Stomach (tissue), 9 donors: ENCODE data around the gene RASAL2. TPM values are rescaled to one million over a fixed set of nuclear protein-coding genes. Genes with fewer than 3 reads are reported as not detected.

Source experiments
- DNase-seq, 2 donors: peaks; one replicate each; pipeline versions ENCODE4 v3.0.0 to v3.0.0-alpha.2; 2013 to 2019
- H3K27ac ChIP-seq, 5 donors: fragments of 200-600 bp in 4 of 5; sonication (generic) in 4 of 5; one replicate each; pipeline ENCODE4 v1.5.1; 2013 to 2019; ENCODE audit warnings: mild to moderate bottlenecking in 1 of 5, moderate library complexity in 1 of 5
- H3K27me3 ChIP-seq, 3 donors: fragments of 200-600 bp; sonication (generic); one replicate each; pipeline ENCODE4 v1.5.1; 2017 to 2019; ENCODE audit warnings: mixed run types in 1 of 3
- H3K36me3 ChIP-seq, 4 donors: fragments of 200-600 bp; sonication (generic); 1 replicate in 3 of 4; 2 replicates in 1 of 4; pipeline ENCODE4 v1.5.1; 2016 to 2019
- H3K4me1 ChIP-seq, 4 donors: fragments of 200-600 bp; sonication (generic); one replicate each; pipeline ENCODE4 v1.5.1; 2016 to 2019
- H3K4me3 ChIP-seq, 4 donors: fragments of 200-600 bp; sonication (generic) in 3 of 4; one replicate each; pipeline ENCODE4 v1.5.1; 2016 to 2019; ENCODE audit warnings: mild to moderate bottlenecking in 1 of 4
- H3K9me3 ChIP-seq, 4 donors: fragments of 200-600 bp; sonication (generic); one replicate each; pipeline ENCODE4 v1.5.1; 2016 to 2019
- EP300 ChIP-seq: sonication (generic); formaldehyde crosslinking; IDR thresholded peaks from one replicate; pipeline ENCODE4 v1.6.1; 2017; ENCODE audit warnings: antibody characterized with exemption
- POLR2A ChIP-seq, 4 donors: fragments of 450-650 bp; IDR thresholded peaks; one replicate each; pipeline ENCODE4 v1.6.1; 2016; ENCODE audit warnings: antibody characterized with exemption in 4 of 4, control low read depth in 2 of 4, mild to moderate bottlenecking in 1 of 4, moderate library complexity in 1 of 4
- POLR2AphosphoS5 ChIP-seq, 3 donors: sonication (generic); formaldehyde crosslinking; IDR thresholded peaks; one replicate each; pipeline ENCODE4 v1.6.1; 2016; ENCODE audit warnings: antibody characterized with exemption in 3 of 3
- WGBS, 5 donors: extraction: QIAGEN DNeasy Blood & Tissue Kit in 3 of 5; methylation state at CpG; one replicate each; pipeline versions ENCODE4 v1.1.5 to v1.1.7; 2013 to 2018; 5-methylcytosine and 5-hydroxymethylcytosine counted together
- intact Hi-C: fragments of 100-400 bp; cut with DNase I; formaldehyde crosslinking; loops from one replicate; pipeline ENCODE4 v1.15.1; 2023; ENCODE audit warnings: low total_unique reads
- polyA plus RNA-seq, 3 donors: library from polyadenylated mRNA; stranded (reverse); fragments of 200-250 nt; gene quantifications; one replicate each; pipeline ENCODE4 v1.2.3, GENCODE V29; 2013
- small RNA-seq, 4 donors: library from RNA; depleted of rRNA; stranded (forward); fragments of <200 nt; gene quantifications; one replicate each; pipeline ENCODE3, GENCODE V24; 2016
- total RNA-seq, 5 donors: library from RNA; depleted of rRNA; stranded (reverse); fragments of >200 nt; gene quantifications; one replicate each; pipeline versions ENCODE4 v1.1.0 to v1.2.3, GENCODE V29; 2014 to 2016
- TF ChIP-seq, protein P1 (sequence below), 7 experiments: fragments of 450-650 bp in 4 of 7; fragments of 200-600 bp in 3 of 7; sonication (generic) in 3 of 7; IDR thresholded peaks; one replicate each; pipeline ENCODE4 v1.5.1; 2016 to 2019; ENCODE audit warnings: antibody characterized with exemption in 7 of 7, control low read depth in 2 of 7, mild to moderate bottlenecking in 1 of 7
- donor health status: healthy with polysubstance abuse.
- donor health status: Bipolar disorder and iron deficiency.
- donor health status: healthy.

The RASAL2 gene
- total and polyA plus RNA-seq, 8 donors, result 1.2 to 47.5 (median 14.3) TPM

- Histone ChIP-seq H3K4me1 (peaks cover 4 to 20% (median 11%) of the 10 kb centered on the region in 4 donors), H3K4me3 (no peak overlapping the region), H3K9me3 (no peaks in the 10 kb centered on the region), H3K27me3 (no peaks in the 10 kb centered on the region), H3K36me3 (no peaks in the 10 kb centered on the region), H3K27ac (no peak overlapping the region)
- intact Hi-C loops, result loop anchor here (5.0 kb wide), 1 partner anchor 470 kb away; no protein-coding TSS in a partner anchor
- 11 to 16% (median 13%) methylated on average over 13 of the region's 13 CpGs for WGBS, 5 donors
- TF ChIP-seq POLR2AphosphoS5 (IDR thresholded peaks at IDR 0.05) (peak in 1 of 3 donors; percentile 19), POLR2A (IDR thresholded peaks at IDR 0.05) (no peak), EP300 (no peak)
- TF ChIP-seq, protein P1, sequence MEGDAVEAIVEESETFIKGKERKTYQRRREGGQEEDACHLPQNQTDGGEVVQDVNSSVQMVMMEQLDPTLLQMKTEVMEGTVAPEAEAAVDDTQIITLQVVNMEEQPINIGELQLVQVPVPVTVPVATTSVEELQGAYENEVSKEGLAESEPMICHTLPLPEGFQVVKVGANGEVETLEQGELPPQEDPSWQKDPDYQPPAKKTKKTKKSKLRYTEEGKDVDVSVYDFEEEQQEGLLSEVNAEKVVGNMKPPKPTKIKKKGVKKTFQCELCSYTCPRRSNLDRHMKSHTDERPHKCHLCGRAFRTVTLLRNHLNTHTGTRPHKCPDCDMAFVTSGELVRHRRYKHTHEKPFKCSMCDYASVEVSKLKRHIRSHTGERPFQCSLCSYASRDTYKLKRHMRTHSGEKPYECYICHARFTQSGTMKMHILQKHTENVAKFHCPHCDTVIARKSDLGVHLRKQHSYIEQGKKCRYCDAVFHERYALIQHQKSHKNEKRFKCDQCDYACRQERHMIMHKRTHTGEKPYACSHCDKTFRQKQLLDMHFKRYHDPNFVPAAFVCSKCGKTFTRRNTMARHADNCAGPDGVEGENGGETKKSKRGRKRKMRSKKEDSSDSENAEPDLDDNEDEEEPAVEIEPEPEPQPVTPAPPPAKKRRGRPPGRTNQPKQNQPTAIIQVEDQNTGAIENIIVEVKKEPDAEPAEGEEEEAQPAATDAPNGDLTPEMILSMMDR (IDR thresholded peaks at IDR 0.05), result peak in 5 of 7 experiments; percentile 64 to 91 (median 85)
- peak; percentile 91 to 94 for DNase-seq
Observed at GRCh38 chr1:178532392-178532791, 438.5 kb downstream of the RASAL2 start.

DNA sequence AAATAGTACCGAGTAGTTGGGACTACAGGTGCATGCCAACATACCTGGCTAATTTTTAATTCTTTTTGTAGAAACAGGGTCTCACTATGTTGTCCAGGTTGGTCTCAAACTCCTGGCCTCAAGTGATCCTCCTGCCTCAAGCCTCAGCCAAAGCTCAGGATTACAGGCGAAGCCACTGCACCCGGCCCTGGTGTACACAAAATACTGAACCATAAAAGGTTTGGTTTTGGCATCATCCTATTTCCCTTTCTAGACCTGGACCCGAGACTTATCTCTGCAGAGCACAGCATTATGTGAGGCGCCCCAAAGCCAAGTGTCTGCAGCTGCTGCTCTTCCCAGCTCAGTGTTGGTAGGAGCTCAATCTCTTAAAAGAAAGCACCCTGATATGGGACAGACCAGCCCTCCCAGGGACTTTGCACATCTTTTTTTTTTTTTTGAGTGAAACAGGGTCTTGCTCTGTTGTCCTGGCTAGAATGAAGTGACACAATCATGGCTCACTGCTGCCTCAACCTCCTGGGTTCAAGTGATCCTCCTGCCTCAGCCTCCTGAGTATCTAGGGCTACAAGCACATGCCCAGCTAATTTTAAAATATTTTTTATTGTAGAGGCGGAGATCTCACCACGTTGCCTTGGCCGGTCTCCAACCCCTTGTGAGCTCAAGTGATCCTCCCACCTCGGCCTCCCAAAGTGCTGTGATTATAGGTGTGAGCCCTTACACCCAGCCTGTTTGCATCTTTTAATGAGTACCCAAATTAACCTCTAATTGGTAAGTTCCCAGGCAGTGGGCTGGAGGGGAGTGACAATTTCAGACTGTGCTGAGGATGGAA lies 439.4 kb downstream of the RASAL2 start:
- Histone ChIP-seq H3K27ac (no peak overlapping the region), H3K4me1 (peaks cover 6 to 28% (median 18%) of the 10 kb centered on the region in 4 donors), H3K27me3 (no peaks in the 10 kb centered on the region), H3K4me3 (no peak overlapping the region), H3K36me3 (no peaks in the 10 kb centered on the region), H3K9me3 (no peaks in the 10 kb centered on the region)
- no peak for DNase-seq
- intact Hi-C loops, result loop anchor here (5.0 kb wide), 1 partner anchor 469 kb away; no protein-coding TSS in a partner anchor
- no peak for TF ChIP-seq EP300
- TF ChIP-seq, protein P1 (IDR thresholded peaks at IDR 0.05), result no peak
- WGBS, 5 donors, result 74 to 78% (median 75%) methylated on average over 9 of the region's 9 CpGs

Small RNA genes within 50 kb of the gene (small RNA-seq; reads per million reads assigned to genes)
- gene RF00017, result 0 reads per million in 4 donors

Other genes with a start within 250 kb of the RASAL2 start
- 10 to 100 TPM; 10.6 to 53.9 (median 26.2) TPM for gene SEC16B, start 124.0 kb upstream of the RASAL2 start, total RNA-seq
- gene SEC16B, start 124.0 kb upstream of the RASAL2 start, polyA plus RNA-seq, result 1 to 10 TPM; 3.3 to 6.3 (median 5.2) TPM